CD4-positive, alpha-beta T cell treated with Interleukin-10 for 1 hour (primary cell): ENCODE results near the gene CERS6.
"Not testable (repeated sequence)": the region's sequence is repeated elsewhere in the genome, so short reads cannot be mapped to it uniquely, and the experiment has no call there.

Experiments used
- DNase-seq: peaks from one replicate; pipeline ENCODE4 v3.0.0-alpha.2; 2020

The CERS6 gene

GRCh38 chr2:168787782-168788376, 331.8 kb downstream of the CERS6 start:
- no peak for DNase-seq

- no peak for DNase-seq
Measured at GRCh38 chr2:168789776-168790175, 333.7 kb downstream of the CERS6 start.

GRCh38 chr2:168790226-168790902, 334.3 kb downstream of the CERS6 start:
- no peak for DNase-seq

- not testable (repeated sequence) for DNase-seq
Measured at GRCh38 chr2:168791140-168791539, 335.1 kb downstream of the CERS6 start.

- no peak for DNase-seq
Measured at GRCh38 chr2:168793596-168793995, 337.5 kb downstream of the CERS6 start.

- no peak for DNase-seq
Measured at GRCh38 chr2:168794968-168795367, 338.9 kb downstream of the CERS6 start.

GRCh38 chr2:168796090-168796577, 340.1 kb downstream of the CERS6 start:
- DNase-seq, result no peak

GRCh38 chr2:168796583-168797285, 340.7 kb downstream of the CERS6 start:
- DNase-seq, result no peak

GRCh38 chr2:168797286-168797655, 341.2 kb downstream of the CERS6 start:
- DNase-seq, result no peak

GRCh38 chr2:168798076-168798887, 342.2 kb downstream of the CERS6 start:
- DNase-seq, result no peak

- DNase-seq, result no peak
Measured at GRCh38 chr2:168798888-168799410, 342.9 kb downstream of the CERS6 start.

GRCh38 chr2:168801471-168801870, 345.4 kb downstream of the CERS6 start:
- no peak for DNase-seq

- no peak for DNase-seq
Measured at GRCh38 chr2:168801961-168802858, 346.1 kb downstream of the CERS6 start, which contains the start of gene NOSTRIN. TSS of gene NOSTRIN (plus strand) at chr2:168802637. CDS start at chr2:168802647, 10 bp downstream.

- no peak for DNase-seq
Measured at GRCh38 chr2:168802859-168803725, 347.0 kb downstream of the CERS6 start.

- DNase-seq, result no peak
Measured at GRCh38 chr2:168804214-168804613, 348.1 kb downstream of the CERS6 start.

- DNase-seq, result no peak
Measured at GRCh38 chr2:168805615-168806014, 349.5 kb downstream of the CERS6 start.

- DNase-seq, result no peak
Measured at GRCh38 chr2:168809537-168809936, 353.5 kb downstream of the CERS6 start.

GRCh38 chr2:168810235-168810634, 354.2 kb downstream of the CERS6 start:
- no peak for DNase-seq

- no peak for DNase-seq
Measured at GRCh38 chr2:168811696-168812095, 355.6 kb downstream of the CERS6 start.

- DNase-seq, result no peak
Measured at GRCh38 chr2:168814046-168814445, 358.0 kb downstream of the CERS6 start.
